Measurements from ENCODE around the gene CXXC1. TPM values are rescaled to one million over a fixed set of nuclear protein-coding genes. Genes with fewer than 3 reads are reported as not detected.
A peak's percentile ranks its signal among the peaks of the same experiment; 100 is the strongest.
"Not testable (repeated sequence)": the region's sequence is repeated elsewhere in the genome, so short reads cannot be mapped to it uniquely, and the experiment has no call there.

The CXXC1 gene
- total RNA-seq = 46.9 TPM

DNA sequence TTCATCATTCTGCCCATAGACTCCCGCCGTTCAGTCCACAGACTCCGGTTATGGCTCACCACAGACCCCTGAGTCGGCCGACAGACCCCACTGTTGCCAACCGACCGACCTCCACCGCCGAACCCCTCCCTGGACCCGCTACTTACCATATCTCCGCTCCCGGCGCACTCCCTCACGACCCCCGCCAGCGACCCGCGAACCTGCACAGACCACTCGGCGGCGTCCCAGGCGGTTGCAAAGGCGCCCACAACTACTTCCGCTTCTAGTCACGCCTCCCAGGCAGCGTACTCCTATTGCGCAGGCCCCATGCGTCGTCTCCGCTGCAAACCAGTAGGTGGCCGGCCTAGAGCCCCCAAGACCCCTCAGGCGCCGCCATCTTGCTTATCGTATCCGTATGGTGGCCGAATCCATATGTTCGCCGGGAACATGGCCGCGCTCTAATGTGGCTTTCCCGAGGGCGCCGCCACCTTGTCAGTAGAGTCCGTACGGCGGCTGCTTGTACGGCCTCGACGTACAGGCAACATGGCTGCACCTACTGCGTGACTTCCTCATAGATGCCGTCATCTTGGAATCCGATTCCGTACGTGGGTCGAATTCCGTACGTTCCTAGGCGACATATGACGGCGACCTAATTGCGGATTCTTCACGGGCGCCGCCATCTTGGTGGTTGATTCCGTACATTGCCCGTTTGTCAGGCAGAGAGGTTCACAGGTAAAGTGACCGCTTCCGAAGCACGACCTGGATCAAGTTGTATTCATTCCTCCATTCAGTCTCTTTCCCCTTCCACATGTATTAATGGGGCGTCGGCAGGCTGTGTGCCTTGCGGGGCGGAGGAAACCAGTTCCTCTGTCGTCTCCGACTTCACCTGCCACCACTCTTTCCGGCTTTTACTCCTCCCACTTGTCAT lies at the start of gene CXXC1:
CXXC1 (minus strand) TSS at position 252 of the 907 bp plus-strand sequence; CDS start at position 149, 103 bp downstream.
- peaks cover 21% of the 10 kb centered on the region for H3K4me1 ChIP-seq (ENCODE audit: insufficient read depth, low read length)
- H3K4me3 ChIP-seq (ENCODE audit: low read length) = peak within 1 kb of the TSS; percentile 95
- no peaks in the 10 kb centered on the region for H3K9me3 ChIP-seq (ENCODE audit: low read depth, low read length)
- H3K27me3 ChIP-seq (ENCODE audit: insufficient read depth, low read length) = no peaks in the 10 kb centered on the region

DNA sequence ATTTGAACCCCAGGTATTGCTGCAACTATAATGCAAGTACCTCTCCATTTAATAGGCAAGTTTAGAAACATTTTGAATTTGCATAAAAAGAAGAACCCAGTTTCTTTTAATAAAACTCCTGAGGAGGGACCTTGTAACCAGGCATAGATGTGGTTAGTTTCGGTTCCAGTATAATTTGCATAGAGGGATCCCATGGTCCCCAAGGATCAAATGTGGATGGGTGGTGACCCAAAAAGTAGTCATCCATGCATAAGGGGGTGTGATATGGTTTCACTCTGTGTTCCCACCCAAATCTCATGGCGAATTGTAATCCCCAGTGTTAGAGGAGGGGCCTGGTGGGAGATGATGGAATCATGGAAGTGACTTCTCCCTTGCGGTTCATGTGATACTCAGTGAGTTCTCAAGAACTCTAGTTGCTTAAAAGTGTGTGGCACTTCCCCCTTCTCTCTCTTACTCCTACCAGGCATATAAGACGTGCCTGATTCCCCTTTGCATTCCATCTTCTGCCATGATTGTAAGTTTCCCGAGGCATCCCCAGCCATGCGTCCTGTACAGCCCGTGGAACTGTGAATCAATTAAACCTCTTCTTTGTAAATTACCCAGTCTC lies 47.2 kb upstream of the CXXC1 start:
- no peaks in the 10 kb centered on the region for H3K9me3 ChIP-seq (ENCODE audit: low read depth, low read length)
- no peak overlapping the region for H3K4me3 ChIP-seq (ENCODE audit: low read length)
- no peaks in the 10 kb centered on the region for H3K27me3 ChIP-seq (ENCODE audit: insufficient read depth, low read length)
- peaks cover 10% of the 10 kb centered on the region for H3K4me1 ChIP-seq (ENCODE audit: insufficient read depth, low read length)

DNA sequence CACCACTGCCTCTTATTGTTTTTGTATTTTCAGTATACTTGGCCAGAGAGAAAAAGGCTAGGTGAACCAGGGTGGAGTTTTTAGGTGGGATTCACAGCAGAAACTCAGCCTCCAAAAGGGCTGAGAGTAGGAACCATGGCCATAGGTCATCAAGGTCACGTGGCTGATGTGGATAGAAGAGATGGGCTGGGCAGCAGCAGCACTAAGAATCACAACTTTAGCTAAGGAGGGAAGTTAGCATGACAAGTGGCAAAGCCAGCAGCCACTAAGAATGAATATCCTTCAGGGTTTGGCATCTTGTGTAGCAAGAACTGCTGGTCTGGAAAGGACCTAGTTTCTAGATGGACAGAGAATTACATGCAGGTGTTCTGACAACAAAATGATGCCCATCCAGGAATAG lies 44.2 kb upstream of the CXXC1 start:
- peaks cover 3% of the 10 kb centered on the region for H3K27me3 ChIP-seq (ENCODE audit: insufficient read depth, low read length)
- H3K9me3 ChIP-seq (ENCODE audit: low read depth, low read length) = no peaks in the 10 kb centered on the region
- H3K4me1 ChIP-seq (ENCODE audit: insufficient read depth, low read length) = peaks cover 10% of the 10 kb centered on the region
- H3K4me3 ChIP-seq (ENCODE audit: low read length) = no peak overlapping the region

DNA sequence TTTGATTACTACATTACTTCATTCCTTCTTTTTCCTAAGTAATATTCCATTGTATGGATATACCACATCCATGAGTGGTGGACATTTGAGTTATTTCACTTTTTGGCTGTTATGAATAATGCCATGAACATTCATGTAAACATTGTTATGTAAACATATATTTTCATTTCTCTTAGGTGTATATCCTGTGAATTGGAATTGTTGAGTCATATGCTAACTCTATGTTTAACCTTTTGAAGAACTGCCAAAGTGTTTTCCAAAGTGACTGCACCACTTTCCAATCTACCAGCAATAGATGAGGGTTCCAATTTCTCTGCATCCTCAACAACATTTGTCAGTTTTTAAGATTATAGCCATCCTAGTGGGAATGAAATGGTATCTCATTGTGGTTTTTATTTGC lies 42.7 kb upstream of the CXXC1 start:
- Histone ChIP-seq H3K4me3 (ENCODE audit: low read length) (no peak overlapping the region), H3K4me1 (ENCODE audit: insufficient read depth, low read length) (peaks cover 10% of the 10 kb centered on the region), H3K27me3 (ENCODE audit: insufficient read depth, low read length) (peaks cover 3% of the 10 kb centered on the region), H3K9me3 (ENCODE audit: low read depth, low read length) (no peaks in the 10 kb centered on the region)

DNA sequence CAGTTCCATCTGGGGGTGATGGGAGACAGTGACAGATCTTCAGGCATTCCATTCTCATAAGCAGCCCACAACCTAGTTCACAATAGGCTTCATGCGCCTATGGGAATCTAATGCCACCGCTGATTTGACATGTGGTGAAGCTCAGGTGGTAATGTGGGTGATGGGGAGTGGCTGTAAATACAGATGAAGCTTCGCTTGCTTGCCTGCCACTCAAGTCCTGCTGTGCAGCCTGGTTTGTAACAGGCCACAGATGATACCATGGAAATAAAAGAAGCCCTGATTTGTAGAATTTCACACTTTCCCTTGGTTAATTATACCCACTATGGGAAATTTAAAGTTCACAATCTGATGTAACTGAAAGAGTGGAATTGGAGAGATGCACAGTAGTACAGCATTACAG lies 40.5 kb upstream of the CXXC1 start:
- H3K27me3 ChIP-seq (ENCODE audit: insufficient read depth, low read length) = peaks cover 3% of the 10 kb centered on the region
- no peaks in the 10 kb centered on the region for H3K4me1 ChIP-seq (ENCODE audit: insufficient read depth, low read length)
- no peak overlapping the region for H3K4me3 ChIP-seq (ENCODE audit: low read length)
- H3K9me3 ChIP-seq (ENCODE audit: low read depth, low read length) = no peaks in the 10 kb centered on the region

DNA sequence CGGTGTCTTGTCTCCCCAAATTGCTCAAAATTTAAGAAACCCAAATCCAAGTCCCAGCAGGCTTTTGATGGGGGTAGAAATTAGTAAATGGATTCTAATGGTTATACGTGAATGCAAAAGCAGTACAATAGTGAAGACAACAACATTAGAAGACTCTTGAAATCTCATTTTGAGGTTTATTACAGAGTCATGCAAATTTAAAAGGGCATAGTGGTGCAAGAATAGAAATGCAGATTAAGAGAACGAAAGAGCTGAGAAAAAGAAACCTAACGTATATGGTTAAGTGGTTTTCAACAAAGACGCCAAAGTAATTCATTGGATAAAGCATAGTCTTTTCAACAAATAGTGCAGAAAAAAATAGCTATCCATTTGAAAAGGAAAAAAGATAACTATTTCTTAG lies 33.2 kb upstream of the CXXC1 start:
- Histone ChIP-seq H3K4me3 (ENCODE audit: low read length) (no peak overlapping the region), H3K4me1 (ENCODE audit: insufficient read depth, low read length) (no peaks in the 10 kb centered on the region)

DNA sequence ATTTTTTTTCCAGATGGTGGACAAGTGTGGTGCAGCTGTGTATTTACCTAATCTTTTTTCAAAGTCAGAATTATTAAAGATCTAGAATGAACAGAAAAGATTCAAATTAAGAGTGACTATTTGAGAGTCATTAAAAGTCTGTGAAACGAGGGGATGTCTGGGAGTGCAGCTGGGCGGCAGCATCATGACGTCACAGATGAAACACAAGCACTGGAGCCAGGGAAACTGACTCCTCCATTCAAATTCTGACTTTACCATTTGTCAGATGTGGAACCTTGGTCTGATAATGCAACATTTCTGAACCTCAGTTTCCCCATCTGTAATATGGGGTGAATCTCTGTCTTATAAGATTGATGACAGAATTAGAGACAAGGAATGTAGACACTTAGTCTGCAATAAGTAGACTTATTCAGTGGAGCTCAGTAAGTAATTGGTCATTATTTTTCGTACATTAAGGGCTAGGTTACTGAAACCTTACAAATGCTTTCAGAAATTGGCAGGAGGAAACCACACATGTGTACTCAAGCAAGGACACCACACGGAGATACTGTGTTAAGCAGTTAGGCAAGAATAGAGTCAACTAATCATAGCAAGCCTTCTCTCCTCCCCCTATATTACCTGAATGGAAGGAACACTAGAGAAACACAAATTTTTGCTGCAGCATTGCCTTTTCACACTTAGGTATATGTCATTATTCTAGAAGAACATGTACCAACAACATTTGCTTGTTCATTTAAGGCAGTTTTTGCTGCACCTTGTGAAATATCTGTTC lies 27.8 kb upstream of the CXXC1 start:
- peaks cover 19% of the 10 kb centered on the region for H3K4me1 ChIP-seq (ENCODE audit: insufficient read depth, low read length)

More for the DNA sequence above, 33.2 kb upstream of the CXXC1 start:
- Histone ChIP-seq H3K9me3 (ENCODE audit: low read depth, low read length) (no peaks in the 10 kb centered on the region), H3K27me3 (ENCODE audit: insufficient read depth, low read length) (peaks cover 3% of the 10 kb centered on the region)

DNA sequence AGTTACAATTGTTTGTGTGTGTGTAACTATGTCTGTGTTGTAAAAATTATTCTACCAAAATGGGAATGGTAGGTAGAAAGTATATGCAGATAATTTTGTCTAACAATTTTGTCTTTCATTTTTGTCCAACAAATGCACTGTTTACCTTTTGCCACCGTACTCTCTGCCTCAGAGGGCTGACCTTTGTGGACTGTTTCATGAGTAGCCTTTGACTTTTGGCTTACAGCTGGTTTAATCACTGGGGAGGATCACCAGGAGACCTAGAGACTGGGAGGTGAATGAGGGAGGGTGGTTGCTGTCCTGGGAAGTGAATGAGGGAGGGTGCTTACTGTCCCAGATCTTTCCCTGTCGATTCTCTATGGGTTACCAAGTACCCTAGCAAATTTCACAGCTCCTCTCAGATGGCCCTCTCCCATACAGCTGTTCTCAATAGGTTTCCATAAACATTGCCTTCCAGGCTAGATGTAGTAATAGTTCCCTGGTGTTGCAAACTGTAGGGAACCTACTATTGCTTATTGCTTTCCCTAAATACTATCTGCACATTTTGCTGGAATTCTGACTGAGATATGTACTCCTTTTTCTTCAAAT lies 26.5 kb upstream of the CXXC1 start:
- Histone ChIP-seq H3K9me3 (ENCODE audit: low read depth, low read length) (no peaks in the 10 kb centered on the region), H3K27me3 (ENCODE audit: insufficient read depth, low read length) (peaks cover 6% of the 10 kb centered on the region), H3K4me3 (ENCODE audit: low read length) (no peak overlapping the region), H3K4me1 (ENCODE audit: insufficient read depth, low read length) (peaks cover 20% of the 10 kb centered on the region)

More for the DNA sequence above, 27.8 kb upstream of the CXXC1 start:
- Histone ChIP-seq H3K9me3 (ENCODE audit: low read depth, low read length) (no peaks in the 10 kb centered on the region), H3K27me3 (ENCODE audit: insufficient read depth, low read length) (peaks cover 8% of the 10 kb centered on the region), H3K4me3 (ENCODE audit: low read length) (no peak overlapping the region)

DNA sequence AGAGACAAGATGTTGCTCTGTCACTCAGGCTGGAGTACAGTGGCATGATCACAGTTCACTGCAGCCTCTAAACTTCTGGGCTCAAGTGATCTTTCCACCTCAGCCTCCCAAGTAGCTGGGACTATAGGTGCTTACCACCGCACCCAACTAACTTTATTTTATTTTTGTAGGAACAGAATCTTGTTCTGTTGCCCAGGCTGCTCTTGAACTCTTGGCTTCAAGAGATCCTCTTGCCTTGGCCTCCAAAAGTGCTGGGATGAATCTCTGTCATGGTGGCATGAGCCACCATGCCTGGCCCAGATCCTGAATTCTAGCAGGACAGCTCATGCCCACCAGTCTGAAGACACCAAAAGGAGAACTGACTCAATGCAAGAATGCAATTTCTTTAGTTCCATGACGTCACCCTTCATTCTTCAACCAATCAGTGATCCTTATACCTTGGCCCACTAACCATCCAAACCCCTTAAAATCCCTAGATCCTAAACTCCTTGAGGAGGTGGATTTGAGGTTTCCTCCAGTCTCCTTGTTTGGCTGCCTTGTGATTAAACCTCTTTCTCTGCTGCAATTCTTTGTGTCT lies 25.6 kb upstream of the CXXC1 start:
- Histone ChIP-seq H3K4me1 (ENCODE audit: insufficient read depth, low read length) (peaks cover 29% of the 10 kb centered on the region), H3K9me3 (ENCODE audit: low read depth, low read length) (no peaks in the 10 kb centered on the region), H3K27me3 (ENCODE audit: insufficient read depth, low read length) (peaks cover 6% of the 10 kb centered on the region), H3K4me3 (ENCODE audit: low read length) (no peak overlapping the region)

DNA sequence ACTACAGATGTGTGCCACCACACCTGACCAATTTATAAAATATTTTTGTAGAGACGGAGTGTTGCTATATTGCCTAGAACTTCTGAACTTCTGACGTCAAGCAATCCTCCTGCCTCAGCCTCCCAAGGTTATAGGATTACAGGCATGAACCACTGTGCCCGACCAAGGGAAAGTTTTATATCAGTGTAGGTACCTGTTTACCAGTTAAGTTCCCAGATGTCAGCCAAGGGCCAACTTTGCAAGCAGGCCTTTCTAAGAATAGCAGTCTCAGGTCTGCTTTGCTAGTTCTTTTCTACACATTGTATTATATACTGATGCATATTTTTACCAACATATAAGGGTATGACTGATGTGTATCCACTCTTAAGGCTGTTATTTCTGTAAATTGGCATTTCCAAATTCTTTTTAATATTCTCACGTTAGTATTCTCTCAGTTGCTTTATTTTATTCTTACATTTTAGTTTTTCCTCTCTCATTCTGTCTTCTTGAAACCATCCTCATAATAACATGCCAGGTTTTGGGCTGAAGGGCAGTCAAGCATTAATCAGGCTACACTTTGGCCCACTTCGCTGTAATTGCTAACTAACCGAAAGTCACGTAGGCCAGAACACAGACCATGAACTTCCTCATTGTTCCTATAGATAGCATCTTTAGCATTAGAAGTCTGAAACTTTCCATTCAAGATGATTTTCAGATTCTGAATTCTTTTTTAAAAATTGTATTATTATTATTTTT lies 25.0 kb upstream of the CXXC1 start:
- Histone ChIP-seq H3K4me3 (ENCODE audit: low read length) (no peak overlapping the region), H3K4me1 (ENCODE audit: insufficient read depth, low read length) (peaks cover 35% of the 10 kb centered on the region)

DNA sequence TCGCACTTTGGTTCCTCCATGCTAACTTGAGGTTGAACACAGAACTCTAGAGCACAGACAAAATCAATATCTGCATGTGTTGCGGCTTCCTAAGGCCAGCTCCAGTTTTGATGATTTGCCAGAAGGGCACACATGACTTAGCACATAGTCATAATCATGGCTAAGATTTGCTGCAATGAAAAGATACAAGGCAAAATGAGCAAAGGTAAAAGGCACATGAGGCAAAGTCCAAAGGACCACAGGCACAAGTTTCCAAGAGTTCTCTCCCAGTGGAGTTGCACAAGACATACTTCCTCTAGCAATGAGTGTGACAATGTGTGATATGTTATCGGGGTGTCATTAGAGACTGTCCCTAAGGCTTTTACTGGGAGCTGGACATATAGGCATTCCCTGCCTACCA lies 24.2 kb upstream of the CXXC1 start:
- Histone ChIP-seq H3K27me3 (ENCODE audit: insufficient read depth, low read length) (peaks cover 6% of the 10 kb centered on the region), H3K4me3 (ENCODE audit: low read length) (no peak overlapping the region), H3K4me1 (ENCODE audit: insufficient read depth, low read length) (peaks cover 43% of the 10 kb centered on the region), H3K9me3 (ENCODE audit: low read depth, low read length) (no peaks in the 10 kb centered on the region)

More for the DNA sequence above, 25.0 kb upstream of the CXXC1 start:
- Histone ChIP-seq H3K9me3 (ENCODE audit: low read depth, low read length) (no peaks in the 10 kb centered on the region), H3K27me3 (ENCODE audit: insufficient read depth, low read length) (peaks cover 6% of the 10 kb centered on the region)

DNA sequence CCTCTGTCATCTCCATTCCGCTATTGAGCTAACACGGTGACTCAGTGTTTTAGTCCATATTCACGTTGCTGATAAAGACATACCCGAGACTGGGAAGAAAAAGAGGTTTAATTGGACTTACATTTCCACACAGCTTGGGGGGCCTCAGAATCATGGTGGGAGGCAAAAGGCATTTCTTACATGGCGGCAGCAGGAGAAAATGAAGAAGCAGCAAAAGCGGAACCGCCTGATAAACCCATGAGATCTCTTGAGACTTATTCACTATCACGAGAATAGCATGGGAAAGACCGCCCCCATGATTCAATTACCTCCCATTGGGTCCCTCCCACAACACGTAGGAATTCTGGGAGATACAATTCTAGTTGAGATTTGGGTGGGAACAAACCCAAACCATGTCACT lies 22.6 kb upstream of the CXXC1 start:
- Histone ChIP-seq H3K9me3 (ENCODE audit: low read depth, low read length) (peaks cover 2% of the 10 kb centered on the region), H3K4me1 (ENCODE audit: insufficient read depth, low read length) (peaks cover 43% of the 10 kb centered on the region), H3K27me3 (ENCODE audit: insufficient read depth, low read length) (peaks cover 5% of the 10 kb centered on the region), H3K4me3 (ENCODE audit: low read length) (no peak overlapping the region)

DNA sequence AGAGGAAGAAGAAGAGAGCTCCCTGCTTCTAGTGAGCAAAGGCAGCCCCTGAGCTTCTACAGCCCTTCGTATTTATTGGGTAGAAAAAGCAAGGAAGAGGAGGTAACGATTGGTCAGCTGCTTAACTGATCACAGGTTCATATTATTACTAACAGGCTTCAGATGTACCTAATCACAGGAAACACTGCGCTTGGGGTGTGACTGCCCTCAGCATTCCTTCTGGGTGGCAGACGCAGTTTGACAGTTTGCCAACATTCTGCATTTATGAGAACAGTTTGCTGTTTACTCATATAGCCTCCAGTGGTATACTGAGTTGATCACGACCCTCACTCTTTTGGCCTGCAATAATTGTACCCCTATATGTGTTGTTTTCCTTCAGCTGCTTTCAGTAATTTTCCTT lies 21.4 kb upstream of the CXXC1 start:
- peaks cover 40% of the 10 kb centered on the region for H3K4me1 ChIP-seq (ENCODE audit: insufficient read depth, low read length)
- not testable (repeated sequence) for H3K9me3 ChIP-seq (ENCODE audit: low read depth, low read length); H3K4me3 ChIP-seq (ENCODE audit: low read length); H3K27me3 ChIP-seq (ENCODE audit: insufficient read depth, low read length)
